HuH-7 (cell line): ENCODE results near the gene DYNLT1.
"Not testable (repeated sequence)": the region's sequence is repeated elsewhere in the genome, so short reads cannot be mapped to it uniquely, and the experiment has no call there.

Experiments used
- DNase-seq: peaks from one replicate; pipeline ENCODE4 v3.0.0; 2011; ENCODE audit warnings: low spot score

DYNLT1 gene

DNA sequence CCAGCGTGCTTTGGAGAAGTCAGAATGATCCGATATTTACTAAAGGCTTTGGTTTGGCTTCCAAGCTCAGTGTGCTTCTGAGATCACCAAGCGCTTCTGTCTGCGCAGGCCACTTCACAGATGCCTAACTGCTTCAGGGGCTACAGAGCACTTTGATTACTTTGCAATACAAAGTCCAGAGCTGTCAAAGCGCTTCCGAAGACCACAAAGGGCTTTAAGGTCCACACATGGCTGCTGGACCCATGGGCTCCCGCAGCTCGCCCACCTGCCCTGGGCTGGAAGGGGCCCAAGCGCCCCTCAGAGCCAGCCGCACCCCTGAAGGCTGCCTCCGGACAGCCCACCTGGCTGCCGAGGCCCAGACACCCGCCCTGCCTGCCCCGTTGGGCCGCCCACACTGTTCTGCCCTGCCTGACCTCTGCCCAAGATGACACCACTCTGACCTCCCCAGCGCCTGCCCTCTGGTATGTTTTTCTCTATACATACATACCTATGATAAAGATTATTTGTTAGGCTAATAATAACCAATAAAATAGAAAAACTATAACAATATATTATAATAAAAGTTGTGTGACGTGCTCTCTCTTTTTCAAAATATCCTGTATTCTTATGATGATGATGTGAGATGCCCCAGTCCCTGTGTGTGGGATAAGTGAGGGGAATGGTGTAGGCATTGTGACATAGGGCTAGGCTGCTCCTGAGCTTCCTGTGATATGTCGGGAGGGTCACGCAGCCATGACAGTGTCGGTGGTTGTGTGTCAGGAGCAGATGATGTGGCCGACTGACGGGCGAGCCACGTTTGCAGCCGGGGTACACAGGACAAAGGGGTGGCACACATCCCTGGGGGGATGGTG is 22.6 kb downstream of the DYNLT1 start:
- no peak for DNase-seq

DNA sequence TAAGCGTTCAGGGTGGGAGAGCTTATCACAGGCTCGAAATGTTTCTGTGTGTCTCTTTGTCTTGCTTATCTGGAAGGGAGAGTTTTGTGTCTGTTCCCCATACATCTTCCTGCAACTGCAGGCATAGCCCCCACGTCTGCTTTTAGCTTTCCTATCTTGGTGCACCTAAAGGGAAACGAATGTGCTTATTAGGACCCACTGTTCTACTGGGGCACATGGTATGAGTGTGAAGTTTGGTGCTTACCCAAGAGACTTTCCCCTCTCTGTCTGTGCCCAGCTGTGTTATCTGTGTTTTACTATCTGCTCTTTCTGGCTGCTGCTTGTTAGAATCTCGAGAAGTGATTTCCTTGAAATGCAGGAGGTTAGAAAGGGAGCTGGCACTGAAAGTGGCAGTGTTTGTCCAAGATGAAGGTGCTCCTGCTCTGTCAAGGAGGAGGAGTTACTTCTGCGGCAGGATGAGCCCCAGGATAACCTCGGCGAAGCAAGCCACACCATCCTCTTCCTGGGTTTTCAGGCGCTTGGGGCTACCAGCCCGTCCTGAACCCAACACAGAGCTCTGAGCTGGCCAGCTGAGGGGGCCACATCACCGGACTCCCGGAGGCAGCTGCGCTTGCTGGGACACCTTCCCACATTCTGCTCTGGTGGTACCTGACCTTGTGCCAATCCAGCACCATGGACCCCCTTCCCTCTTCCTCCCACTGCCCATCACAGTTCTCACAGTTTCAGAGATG is 23.4 kb downstream of the DYNLT1 start:
- DNase-seq: no peak

DNA sequence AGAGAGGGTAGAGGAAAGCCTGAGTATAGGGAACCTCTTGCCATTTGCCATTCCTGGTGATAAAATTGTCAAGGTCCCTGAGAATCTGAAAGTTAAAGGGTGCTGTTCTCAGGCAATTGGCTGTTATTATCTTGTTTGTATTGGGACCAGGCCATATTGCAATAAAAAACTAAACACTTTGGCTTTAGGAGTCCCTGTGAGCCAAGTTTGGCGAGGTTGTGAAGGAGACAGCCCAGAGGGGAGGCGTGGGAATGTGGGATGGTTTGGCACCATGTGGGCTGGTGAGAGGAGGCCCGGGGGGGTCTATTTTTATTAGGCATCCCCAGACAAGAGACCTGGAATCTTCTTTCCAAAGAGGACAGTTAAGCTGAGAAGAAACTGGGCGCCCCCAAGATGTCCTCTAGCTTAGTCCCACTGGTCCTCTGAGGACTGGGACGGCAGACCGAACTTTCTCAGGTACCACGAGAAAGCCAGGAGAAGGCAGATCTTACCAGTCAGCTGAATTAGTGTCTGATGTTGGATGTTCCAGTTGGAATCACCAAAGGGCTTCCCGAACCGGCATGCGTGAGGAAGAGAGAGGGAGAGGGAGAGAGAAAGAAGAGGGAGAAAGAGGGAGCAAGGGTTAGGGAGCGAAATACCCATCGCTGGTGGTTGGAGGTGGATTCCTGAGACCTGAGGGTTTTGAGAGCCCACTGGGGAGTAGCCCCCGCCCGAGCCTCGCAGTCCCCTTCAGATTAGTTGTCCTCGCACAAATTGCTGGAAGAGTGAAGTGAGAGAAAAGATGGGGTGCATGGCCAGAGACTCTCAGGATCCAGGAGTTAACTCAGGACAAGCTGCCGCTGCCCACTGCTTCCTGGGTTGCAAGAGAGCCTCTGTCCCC is 24.4 kb downstream of the DYNLT1 start:
- no peak for DNase-seq

DNA sequence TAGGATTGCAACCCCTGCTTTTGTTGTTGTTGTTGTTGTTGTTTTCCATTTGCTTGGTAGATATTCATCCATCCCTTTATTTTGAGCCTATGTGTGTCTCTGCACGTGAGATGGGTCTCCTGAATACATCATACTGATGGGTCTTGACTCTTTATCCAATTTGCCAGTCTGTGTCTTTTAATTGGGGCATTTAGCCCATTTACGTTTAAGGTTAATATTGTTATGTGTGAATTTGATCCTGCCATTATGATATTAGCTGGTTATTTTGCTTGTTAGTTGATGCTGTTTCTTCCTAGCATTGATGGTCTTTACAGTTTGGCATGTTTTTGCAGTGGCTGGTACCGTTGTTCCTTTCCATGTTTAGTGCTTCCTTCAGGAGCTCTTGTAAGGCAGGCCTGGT is 26.3 kb downstream of the DYNLT1 start:
- DNase-seq: not testable (repeated sequence)

DNA sequence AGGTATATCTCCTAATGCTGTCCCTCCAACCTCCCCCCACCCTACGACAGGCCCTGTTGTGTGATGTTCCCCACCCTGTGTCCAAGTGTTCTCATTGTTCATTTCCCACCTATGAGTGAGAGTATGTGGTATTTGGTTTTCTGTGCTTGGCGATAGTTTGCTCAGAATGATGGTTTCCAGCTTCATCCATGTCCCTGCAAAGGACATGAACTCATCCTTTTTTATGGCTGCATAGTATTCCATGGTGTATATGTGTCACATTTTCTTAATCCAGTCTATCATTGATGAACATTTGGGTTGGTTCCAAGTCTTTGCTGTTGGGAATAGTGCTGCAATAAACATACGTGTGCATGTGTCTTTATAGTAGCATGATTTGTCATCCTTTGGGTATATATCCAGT is 29.9 kb downstream of the DYNLT1 start:
- not testable (repeated sequence) for DNase-seq

DNA sequence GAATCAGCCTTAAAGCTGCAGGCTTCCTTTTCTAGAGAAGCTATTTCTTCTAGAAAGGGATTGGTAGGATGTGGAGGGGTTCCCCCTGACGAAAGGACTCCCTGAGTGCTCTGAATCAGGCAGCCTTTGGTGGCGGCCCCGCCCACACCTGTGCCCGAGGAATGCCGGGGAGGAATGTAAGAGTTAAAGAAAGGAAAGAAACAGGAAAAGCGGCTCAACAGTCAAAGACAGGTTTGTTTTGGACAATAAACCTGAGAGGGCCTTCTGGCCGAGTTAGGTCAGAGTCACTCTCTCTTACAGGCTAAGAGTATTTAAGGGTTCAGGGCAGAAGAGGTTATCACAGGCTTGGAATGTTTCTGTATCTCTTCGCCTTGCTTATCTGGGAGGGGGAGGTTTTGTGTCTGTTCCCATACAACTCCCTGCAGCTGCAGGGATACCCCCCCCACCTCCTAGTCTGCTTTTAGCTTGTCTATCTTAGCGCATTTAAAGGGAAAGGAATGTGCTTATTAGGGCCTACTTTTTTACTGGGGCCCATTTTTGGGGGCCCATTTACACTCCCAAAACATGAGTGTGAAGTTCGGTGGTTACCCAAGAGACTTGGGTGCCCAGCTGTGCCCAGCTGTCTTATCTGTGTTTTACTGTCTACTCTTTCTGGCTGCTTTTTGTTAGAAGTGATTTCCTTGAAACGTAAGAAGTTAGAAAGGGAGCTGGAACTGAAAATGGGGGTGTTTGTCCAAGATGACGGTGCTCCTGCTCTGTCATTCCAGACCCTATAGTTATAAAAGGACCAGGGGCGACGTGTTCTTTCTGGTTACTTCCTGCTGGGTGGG is 32.8 kb downstream of the DYNLT1 start:
- no peak for DNase-seq

DNA sequence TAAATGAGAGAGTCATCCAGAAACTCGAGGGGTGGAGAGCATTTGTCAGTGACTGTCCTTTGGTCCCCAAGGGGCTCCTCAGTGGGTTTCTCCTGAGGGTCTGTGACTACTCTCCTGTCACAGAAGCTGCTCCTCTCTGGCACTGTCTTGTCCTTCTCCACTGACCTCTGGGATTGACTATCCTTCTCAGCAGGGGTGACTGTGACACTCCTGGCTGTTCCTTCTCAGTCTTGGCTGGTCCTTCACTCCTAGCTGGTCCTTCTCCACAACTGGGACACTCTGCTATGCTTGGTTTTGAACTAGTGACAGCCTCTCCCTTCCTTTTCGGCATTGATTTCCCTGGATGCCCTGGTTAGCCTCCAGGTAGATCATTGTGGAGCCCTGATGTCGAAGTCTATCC is 33.5 kb downstream of the DYNLT1 start:
- DNase-seq: no peak

DNA sequence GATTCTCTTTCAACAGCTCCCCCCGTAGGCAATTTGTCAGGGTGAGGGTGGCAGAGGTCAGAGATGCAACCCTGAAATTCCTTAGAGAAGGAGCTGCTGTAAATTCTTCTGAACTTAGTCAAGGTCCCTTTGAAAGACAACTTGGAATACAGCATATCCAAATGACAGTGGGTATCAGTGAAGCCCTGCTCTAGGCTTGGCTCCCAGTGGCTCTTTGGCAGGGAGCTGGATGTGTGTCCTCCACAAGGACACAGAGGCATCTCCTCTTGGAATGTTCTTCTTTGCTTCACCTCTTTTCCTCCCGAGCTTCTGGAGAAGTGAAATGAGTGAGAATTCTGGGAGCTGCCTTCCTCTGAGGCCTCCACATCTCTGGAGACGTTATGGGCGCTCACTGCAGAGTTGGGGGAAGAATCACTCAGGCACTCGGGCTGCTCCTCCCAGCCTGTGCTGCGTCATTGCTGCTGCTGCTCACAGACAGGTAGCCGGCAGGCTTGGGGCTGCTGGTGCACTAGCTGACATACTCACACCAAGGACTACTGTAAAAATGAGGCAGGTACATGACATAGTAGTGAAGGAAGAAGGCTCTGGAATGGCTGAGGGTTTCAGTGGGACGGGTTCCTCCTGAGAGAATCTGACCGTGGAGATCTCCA is 34.1 kb downstream of the DYNLT1 start:
- no peak for DNase-seq

DNA sequence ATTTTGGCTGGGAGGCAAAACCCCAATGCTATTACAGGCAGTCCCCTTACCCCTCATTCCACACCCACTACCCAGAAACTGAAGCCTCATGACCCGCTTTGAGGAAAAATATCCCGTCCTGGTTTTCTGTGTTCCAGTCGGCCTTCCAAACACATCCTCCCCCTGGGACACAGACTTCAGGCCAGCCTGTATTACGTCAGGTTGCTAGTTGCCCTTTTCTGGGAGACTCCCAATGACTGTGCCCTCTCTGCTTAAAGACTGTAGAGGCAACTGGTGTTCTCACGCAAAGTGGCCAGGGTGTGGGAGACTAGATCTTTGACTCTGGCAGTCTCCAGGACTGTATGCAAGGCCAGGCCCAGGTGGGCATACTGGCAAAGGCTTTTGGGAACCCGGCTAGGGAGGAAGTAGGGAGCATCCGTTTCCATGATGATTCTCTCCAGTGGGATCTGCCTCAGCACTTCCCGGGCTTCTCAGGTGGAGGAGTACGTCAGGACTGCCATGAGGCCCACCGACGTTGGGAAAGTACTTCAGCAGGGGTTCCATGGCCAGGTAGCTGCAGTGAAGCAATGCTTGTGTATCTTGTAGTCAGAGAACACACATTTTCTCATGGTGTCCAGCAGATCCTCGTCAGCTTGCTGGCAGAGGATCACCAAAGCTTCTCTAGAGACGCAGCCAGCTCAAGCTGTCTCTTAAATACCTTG is 34.9 kb downstream of the DYNLT1 start:
- no peak for DNase-seq

DNA sequence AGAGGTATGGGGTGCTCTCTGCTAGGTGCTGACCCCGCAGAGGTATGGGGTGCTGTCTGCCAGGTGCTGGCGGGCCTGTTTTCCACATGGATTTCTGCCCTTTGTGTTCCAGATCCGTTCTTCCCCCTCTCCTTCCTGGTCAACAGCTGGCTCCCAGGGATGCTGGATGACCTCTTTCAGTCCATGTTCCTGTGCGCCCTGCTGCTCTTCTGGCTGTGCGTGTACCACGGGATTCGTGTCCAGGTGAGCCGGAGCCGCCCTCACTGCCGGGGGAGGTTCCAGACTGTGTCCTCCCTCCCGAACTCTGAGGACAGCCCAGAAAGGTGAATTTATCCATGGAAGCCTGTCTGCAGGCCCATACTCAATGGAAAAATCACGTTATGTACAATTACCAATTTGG is 36.3 kb downstream of the DYNLT1 start:
- DNase-seq: no peak

DNA sequence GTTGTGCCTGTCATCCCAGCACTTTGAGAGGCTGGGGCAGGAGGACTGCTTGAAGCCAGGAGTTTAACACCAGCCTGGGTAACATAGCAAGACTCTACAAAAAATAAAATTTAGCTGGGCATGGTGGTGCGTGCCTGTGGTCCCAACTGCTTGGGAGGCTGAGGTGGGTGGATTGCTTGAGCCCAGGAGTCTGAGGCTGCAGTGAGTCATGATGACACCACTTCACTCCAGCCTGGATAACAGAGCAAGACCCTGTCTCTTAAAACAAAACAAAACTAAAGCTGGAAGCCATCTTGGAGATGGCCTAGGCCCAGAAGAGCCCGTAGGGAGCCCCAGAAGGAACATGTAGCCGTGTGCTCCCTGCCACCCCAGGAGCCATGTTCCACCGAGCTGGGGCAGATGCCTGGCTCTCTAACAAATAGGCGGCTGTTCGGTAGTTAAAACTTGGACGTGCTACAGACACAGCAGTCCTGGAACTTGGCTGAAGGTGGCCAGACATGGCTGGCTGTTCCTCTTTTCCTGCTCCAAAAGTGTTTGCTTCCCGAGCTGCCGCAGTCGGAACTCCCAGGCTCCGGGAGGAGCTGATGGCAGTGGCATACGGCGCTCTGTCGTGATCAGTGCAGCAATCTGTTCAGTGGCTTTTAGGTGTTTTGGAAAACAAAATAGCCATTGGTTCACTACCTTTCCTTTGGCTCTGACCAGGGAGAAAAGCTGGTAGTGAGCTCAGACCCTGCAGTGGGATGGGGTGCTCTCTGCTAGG is 37.0 kb downstream of the DYNLT1 start:
- no peak for DNase-seq

DNA sequence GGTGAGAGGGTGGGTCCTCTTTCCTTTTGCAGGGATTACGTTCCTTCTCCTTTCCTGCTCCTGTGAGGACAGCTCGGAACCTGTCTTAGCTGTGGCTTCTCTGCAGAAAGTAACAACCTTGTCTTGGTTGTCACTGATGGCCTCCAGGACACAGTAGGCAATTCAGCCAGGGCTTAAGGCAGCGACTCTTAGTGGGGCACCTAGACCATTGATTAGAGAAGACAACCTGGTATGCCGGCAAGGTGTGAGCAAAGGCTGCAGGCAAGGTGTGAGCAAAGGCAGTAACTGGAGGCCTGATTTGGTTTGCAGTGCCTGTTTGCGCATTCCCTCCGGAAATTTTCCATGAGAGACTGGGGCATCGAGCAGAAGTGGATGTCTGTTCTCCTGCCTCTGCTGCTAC is 37.6 kb downstream of the DYNLT1 start:
- no peak for DNase-seq

DNA sequence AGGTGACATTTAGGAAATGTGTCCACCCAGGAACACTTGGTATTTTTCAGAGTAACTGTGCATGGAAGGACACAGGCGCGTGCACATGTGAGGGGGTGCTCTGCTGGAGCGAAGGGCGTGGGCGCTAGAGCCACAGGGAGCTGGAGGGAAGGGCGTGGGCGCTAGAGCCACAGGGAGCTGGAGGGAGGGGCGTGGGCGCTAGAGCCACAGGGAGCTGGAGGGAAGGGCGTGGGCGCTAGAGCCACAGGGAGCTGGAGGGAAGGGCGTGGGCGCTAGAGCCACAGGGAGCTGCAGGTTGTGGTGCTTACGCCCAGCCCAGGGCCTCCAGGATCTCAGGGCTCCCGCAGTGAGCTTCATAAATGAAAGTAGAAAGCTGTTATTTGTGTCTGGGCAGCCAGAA is 38.5 kb downstream of the DYNLT1 start:
- not testable (repeated sequence) for DNase-seq

DNA sequence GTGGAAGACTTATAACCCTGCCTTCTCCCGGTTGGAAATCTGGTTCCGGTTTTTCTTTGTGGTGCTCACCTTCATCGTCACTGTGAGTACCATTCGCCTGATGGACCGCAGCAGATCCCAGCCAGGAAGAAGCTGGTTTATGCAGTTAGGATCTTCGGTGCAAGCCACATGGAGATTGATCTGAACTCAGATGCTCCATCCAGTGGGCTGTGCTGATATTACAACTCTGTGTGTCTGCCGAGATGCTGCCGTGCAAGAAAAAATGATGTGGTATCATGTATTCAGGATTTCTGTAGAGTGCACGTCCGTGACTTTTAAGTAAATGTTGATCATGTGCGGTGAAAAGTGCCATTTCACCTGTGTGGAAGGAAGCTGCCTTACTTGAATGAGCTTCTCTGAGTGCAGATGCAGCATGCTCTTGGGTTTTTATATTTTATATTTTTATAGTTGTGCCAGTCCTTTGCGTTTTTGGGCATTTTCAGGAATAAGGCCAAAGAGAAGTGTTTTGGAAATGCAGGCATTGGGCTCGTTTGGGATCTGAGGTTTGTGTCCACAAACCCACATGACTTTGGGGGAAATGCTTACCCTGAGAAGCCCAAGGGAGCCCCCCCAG is 39.2 kb downstream of the DYNLT1 start:
- DNase-seq: peak; percentile 92

DNA sequence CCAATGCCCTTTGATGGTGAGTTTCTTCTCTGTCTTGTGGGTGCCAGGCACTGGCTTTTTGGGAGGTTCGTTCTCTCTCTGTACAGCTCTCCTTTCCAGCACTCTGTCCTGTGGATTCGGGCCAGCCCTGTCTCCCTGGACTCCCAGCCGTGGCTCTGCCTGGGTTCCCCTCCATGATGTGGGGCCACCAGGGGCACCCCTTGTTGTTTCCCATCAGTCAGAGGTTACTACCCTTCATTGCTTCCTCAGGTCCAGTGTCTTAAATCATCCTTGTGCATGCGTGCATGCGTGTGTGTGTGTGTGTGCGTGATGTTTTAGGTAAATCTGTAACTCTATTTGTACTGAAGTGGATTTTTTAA is 40.5 kb downstream of the DYNLT1 start:
- DNase-seq: no peak

DNA sequence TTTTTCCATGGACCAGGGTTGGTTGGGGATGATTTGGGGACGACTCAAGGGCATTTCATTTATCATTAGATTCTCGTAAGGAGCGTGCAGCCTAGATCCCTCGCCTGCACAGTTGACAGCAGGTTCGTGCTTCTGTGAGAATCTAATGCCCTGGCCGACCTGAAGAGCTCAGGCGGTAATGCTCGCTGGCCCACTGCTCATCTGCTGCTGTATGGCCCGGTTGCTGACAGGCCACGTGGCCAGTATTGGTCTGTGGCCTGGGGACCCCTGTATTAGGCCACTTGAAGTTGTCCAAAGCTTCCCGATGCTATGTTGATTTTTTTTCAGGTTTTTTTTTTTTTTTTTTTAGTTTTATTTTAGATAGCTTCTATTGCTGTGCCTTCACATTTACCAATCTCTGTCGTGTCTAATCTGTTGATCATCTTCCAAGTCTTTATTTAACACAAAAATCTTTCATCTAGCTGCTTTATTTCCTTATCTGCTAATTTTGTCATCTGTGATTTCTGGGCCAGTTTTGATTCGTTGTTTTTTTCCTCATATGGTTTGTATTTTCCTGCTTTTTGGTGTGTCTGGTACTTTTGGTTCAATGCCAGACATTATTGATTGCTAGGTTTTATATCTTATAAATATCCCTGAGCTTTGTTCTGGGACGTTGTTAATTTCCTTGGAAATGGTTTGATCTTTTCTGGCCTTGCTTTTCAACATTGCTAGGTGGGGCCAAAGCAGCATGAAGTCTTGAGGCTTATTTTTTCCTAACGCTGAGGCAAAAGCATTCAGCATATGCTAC is 41.1 kb downstream of the DYNLT1 start:
- DNase-seq: no peak

DNA sequence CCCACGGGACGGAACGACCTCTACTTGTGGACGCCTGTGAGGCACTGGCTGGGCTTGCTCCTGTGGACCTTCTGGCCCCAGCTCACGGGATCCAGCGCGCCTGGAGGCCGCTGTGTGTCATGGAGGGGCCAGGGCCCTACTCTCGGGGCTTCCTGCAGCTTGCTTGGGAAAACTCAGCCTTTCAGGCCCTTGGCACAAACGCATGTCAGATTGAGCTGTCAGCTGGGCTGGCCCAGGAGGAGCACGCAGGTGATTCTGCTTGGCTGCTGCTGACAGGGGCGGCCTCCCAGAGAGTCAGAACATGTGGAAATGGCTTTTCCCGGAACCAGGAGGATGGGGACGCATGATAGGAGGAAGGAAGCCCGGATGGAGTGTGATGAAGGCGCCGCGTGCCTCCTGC is 44.9 kb downstream of the DYNLT1 start:
- no peak for DNase-seq

DNA sequence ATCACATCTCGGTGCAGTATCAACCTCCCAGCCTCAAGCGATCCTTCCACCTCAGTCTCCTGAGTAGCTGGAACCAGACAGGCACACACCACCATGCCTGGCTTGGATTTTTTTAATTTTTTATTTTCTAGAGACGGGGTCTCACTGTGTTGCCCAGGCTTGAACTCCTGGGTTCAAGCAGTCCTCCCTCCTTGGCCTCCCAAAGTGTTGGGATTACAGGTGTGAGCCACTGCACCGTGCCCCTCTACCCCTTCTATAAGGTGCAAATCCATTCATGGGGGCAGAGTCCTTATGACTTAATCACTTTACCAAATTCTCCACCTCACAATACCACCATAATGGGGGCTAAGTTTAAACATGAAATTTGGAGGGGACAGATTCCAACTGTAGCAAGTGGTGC is 47.0 kb downstream of the DYNLT1 start:
- DNase-seq: no peak

DNA sequence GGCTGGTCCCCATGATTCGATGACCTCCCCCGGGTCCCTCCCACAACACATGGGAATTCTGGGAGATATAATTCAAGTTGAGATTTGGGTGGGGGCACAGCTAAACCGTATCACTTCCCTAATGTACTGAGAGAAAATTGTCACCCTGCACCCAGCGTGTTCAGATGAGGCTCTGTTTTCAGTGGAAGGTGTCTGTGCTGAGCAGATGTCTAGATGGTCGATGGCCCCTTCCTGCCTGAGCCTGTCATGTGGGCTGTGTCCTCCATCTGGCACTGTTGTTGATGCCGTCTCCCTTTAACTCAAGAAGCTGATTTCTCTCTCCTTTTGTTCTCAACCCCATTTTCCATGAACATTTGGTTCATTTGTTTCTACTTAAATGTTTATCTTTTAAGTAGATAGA is 47.7 kb downstream of the DYNLT1 start:
- no peak for DNase-seq
